GM12891 (cell line): Measurements from ENCODE around the gene HNRNPAB. TPM values are rescaled to one million over a fixed set of nuclear protein-coding genes. Genes with fewer than 3 reads are reported as not detected.

Source experiments
- DNase-seq: peaks from one replicate; pipeline ENCODE4 v3.0.0; 2011; ENCODE audit warnings: low spot score; ENCODE audit not compliant: insufficient read length
- FAIRE-seq: peaks from 2 replicates; lab custom pipeline; 2011; peaks lifted over from hg19 to GRCh38; lab: Jason Lieb, UNC
- PAX5 ChIP-seq: IDR thresholded peaks from 2 replicates; pipeline ENCODE4 v1.6.1; 2011; ENCODE audit warnings: low read length, moderate library complexity, mild to moderate bottlenecking; ENCODE audit not compliant: insufficient read depth, severe bottlenecking
- POLR2A ChIP-seq: IDR thresholded peaks from 2 replicates; pipeline ENCODE4 v1.6.1; 2011; ENCODE audit warnings: low read depth, low read length, control low read depth
- POLR2AphosphoS5 ChIP-seq: IDR thresholded peaks from 2 replicates; pipeline ENCODE4 v1.6.1; 2011; ENCODE audit warnings: low read depth, low read length, control low read depth
- POU2F2 ChIP-seq: IDR thresholded peaks from 2 replicates; pipeline ENCODE4 v1.6.1; 2011; ENCODE audit warnings: low read depth, mild to moderate bottlenecking, control low read depth, low read length, moderate library complexity
- SPI1 ChIP-seq: IDR thresholded peaks from 2 replicates; pipeline ENCODE4 v1.6.1; 2011; ENCODE audit warnings: low read depth, low read length, control low read depth
- TAF1 ChIP-seq: IDR thresholded peaks from 2 replicates; pipeline ENCODE4 v1.6.1; 2011; ENCODE audit warnings: low read depth, low read length, control low read depth
- polyA plus RNA-seq: library from polyadenylated mRNA; unstranded; fragments of >200 nt; gene quantifications from one replicate; pipeline ENCODE4 v1.2.1, GENCODE V29; 2012; ENCODE audit warnings: low read depth, missing spikeins, inconsistent platforms; ENCODE audit not compliant: missing spikeins

Gene HNRNPAB
- 163 TPM for polyA plus RNA-seq

DNA sequence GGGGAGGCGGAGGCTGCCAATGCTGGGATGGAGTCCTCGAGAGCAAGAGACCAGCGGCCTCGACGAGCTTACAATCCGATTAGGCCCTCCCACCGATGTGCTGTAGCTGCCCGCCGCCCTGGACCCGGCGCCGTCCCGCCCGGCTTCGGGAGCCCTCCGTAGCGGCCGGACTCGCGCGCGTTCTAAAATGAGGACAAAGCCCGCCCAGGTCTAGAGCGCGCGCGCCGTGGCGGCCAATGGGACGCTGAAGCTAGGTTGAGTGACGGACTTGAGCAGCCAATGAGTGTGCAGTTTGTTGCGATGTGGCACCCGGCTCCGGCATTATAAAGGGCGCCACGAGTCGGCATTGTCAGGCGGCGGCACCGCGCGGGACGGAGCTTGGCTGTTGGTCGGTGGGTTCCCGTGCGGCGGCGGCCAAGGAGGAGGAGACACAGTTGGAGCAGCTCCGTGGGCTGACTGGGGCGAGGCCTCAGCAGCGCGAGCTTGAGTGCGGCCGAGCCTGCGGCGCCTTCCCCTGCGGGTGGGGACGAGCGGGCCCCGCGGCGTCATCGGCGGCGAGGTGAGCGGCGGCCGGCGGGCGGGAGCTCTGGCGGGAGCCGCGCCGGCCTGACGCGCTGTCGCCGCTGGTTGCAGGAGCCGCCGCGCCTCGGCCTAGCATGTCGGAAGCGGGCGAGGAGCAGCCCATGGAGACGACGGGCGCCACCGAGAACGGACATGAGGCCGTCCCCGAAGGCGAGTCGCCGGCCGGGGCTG is at the start of gene HNRNPAB:
Gene HNRNPAB (plus strand): TSS at position 352 of the 753 bp plus-strand sequence. CDS start 305 bp downstream, at position 657.
- no peak for TF ChIP-seq PAX5
- peak; percentile 96 for TF ChIP-seq TAF1
- TF ChIP-seq POU2F2 = peak; percentile 97
- TF ChIP-seq POLR2A = peak; percentile 100
- peak; percentile 100 for TF ChIP-seq POLR2AphosphoS5
- no peak for TF ChIP-seq SPI1
- DNase-seq (peak; percentile 97), FAIRE-seq (peak; percentile 96)

DNA sequence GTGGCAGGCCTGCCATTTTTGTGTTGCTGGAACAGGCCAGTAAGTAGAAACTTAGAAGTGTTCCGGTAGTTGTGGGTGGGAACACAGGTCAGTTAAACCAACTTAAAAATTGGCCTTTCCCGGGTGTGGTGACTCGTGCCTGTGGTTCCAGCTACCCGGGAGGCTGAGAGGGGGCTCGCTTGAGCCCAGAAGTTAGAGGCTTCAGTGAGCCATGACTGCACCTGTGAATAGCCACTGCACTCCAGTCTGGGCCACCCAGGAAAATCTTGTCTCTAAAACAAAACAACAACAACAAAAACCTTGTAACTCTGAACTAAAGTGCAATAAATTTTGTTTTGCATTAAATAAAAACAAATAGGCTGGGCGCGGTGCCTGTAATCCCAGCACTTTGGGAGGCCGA is 49.3 kb upstream of the HNRNPAB start:
- no peak for FAIRE-seq
- no peak for DNase-seq
- TF ChIP-seq PAX5 (no peak), TAF1 (no peak), POU2F2 (no peak), SPI1 (no peak)

GRCh38 chr5:178160176-178160575 is 44.2 kb upstream of the HNRNPAB start:
- DNase-seq (no peak), FAIRE-seq (no peak)
- TF ChIP-seq SPI1 = no peak
- TF ChIP-seq PAX5 = no peak
- TF ChIP-seq POLR2A = no peak
- TF ChIP-seq POU2F2 = no peak
- TF ChIP-seq POLR2AphosphoS5 = no peak
- TF ChIP-seq TAF1 = no peak

- TF ChIP-seq SPI1 (no peak), PAX5 (no peak), TAF1 (no peak), POLR2AphosphoS5 (no peak), POLR2A (no peak), POU2F2 (no peak)
- no peak for DNase-seq
- FAIRE-seq = no peak
Measured at GRCh38 chr5:178162481-178162880, 41.9 kb upstream of the HNRNPAB start.

DNA sequence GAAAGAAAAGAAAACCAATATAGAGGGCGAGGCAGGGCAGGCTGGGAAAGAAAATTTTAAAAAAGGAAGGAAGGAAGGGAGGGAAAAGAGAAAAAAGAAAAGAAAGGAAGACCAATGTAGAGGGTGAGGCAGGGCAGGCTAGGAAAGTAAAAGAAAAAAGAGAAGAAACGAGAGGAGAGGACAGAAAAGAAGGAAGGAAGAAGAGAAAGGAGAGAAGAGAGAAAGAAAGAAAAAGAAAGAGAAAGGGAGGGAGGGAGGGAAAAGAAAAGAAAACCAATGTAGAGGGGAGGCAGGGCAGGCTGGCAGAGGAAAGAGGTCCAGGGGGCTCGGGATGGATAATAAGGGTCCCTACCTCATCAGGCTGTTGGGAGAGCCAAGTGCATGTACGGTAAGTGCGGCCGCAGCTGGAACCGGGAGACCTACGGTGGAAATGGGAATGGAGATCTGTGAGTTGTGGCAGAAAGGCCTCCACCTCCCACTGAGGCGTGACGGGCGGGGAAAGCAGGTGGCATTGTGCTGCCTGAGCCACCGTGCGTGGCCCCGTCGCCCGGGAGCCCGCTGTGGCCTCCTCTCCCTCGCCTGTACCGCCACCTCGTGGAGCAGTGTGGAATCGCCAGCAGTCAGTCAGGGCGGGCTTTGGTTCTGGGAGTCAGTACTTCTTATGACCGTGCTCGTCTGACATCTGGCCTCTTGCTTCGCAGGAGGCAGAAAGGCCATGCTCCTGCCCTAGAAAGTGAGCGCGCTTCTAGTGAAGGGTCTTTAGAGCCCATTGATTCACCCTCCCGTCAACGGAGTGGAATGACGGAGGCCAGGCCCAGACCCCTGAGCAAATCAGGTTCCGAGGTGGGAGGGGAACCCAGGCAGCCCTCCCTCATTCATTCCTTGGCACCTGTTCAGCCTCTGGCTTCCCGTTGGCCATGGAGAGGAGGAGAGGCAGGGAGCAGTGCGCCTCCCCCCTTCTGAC is 40.3 kb upstream of the HNRNPAB start:
- peak; percentile 92 for DNase-seq
- TF ChIP-seq POLR2A = no peak
- peak; percentile 74 for TF ChIP-seq PAX5
- no peak for TF ChIP-seq TAF1
- TF ChIP-seq SPI1 = no peak
- TF ChIP-seq POLR2AphosphoS5 = no peak
- TF ChIP-seq POU2F2 = no peak
- peak; percentile 96 for FAIRE-seq

DNA sequence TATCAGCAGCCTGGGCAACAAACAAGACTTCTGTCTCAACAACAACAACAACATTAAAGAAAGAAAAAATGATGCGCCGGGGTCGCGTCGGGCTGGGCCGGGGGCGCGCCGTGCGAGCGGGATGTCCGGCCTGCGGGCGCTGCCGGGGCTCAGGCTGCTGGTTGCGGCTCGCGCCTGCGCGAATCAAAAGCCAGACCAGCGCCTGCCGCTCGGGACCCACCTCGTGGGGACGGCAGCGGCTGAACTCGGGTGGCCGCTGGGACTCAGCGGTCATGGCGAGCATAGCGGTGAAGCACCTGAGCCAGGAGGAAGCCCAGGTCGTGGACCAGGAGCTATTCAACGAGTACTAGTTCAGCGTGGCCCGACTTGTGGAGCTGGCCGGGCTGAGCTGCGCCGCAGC is 38.8 kb upstream of the HNRNPAB start:
- no peak for FAIRE-seq
- TF ChIP-seq POU2F2 = no peak
- no peak for TF ChIP-seq POLR2A
- no peak for TF ChIP-seq TAF1
- no peak for TF ChIP-seq POLR2AphosphoS5
- no peak for TF ChIP-seq SPI1
- no peak for TF ChIP-seq PAX5
- DNase-seq = no peak

- FAIRE-seq = no peak
- TF ChIP-seq SPI1 = no peak
- no peak for TF ChIP-seq POLR2AphosphoS5
- TF ChIP-seq TAF1 = no peak
- TF ChIP-seq POLR2A = no peak
- no peak for TF ChIP-seq PAX5
- TF ChIP-seq POU2F2 = no peak
- no peak for DNase-seq
Measured at GRCh38 chr5:178170455-178170854, 33.9 kb upstream of the HNRNPAB start.

- no peak for TF ChIP-seq PAX5
- no peak for TF ChIP-seq POLR2AphosphoS5
- DNase-seq (no peak), FAIRE-seq (no peak)
Measured at GRCh38 chr5:178174456-178174855, 29.9 kb upstream of the HNRNPAB start.

- FAIRE-seq (no peak), DNase-seq (no peak)
- no peak for TF ChIP-seq SPI1
- TF ChIP-seq PAX5 = no peak
- TF ChIP-seq POLR2A = no peak
- TF ChIP-seq POU2F2 = no peak
- TF ChIP-seq TAF1 = no peak
- TF ChIP-seq POLR2AphosphoS5 = no peak
Measured at GRCh38 chr5:178176791-178177190, 27.5 kb upstream of the HNRNPAB start.
